SU-DHL-6 (cell line): Measurements from ENCODE around the gene FUT8.

Experiments used
- CTCF ChIP-seq: fragments of 200-600 bp; sonication (generic); IDR thresholded peaks from one replicate; pipeline ENCODE4 v1.5.1; 2017; ENCODE audit warnings: antibody characterized with exemption, mild to moderate bottlenecking, low read length, moderate library complexity; ENCODE audit not compliant: insufficient read depth, poor library complexity, severe bottlenecking
- EZH2phosphoT487 ChIP-seq: fragments of 200-600 bp; sonication (generic), shearing (Covaris generic); conservative IDR thresholded peaks from 2 replicates; pipeline ENCODE4 v1.6.1; 2018; ENCODE audit warnings: mild to moderate bottlenecking, antibody characterized with exemption, low read length, moderate library complexity, mixed read lengths

GRCh38 chr14:65424531-65424930 lies 12.0 kb downstream of the FUT8 start:
- TF ChIP-seq EZH2phosphoT487 (no peak), CTCF (no peak)
